HUDEP-2 (cell line): ENCODE measurements around the gene CD55.
"Not testable (repeated sequence)": the region's sequence is repeated elsewhere in the genome, so short reads cannot be mapped to it uniquely, and the experiment has no call there.

Experiments used
- DNase-seq, 76 experiments: peaks; one replicate each; lab custom pipeline; 2025; ENCODE audit not compliant: unreplicated experiment in 76 of 76; lab: John Stamatoyannopoulos, UW

The CD55 gene

GRCh38 chr1:207304710-207305488, 16.6 kb upstream of the CD55 start:
- DNase-seq, result no peak

GRCh38 chr1:207305489-207305873, 16.0 kb upstream of the CD55 start:
- no peak for DNase-seq

- DNase-seq, result no peak
Measured at GRCh38 chr1:207306023-207306422, 15.5 kb upstream of the CD55 start.

DNA sequence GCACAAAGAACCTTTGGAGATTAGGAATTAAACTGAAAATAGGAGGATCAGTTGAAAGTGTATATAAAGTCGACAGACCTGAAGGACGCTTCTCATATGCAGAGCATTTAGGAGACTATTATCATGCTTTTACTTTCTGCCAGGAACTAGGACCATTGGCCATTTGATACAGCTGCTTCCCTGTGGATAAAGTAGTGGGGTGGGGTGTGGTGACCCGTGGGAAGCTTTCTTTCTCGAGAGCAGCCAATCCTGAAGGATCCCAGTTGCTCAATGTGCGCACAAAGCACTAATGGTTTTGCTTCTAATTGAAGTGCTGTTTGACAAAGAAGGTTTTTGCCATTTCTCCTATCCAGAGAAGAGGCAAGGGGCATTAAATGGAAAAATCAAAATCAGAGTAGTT, 14.9 kb upstream of the CD55 start:
- DNase-seq, result no peak

GRCh38 chr1:207308451-207309190, 12.9 kb upstream of the CD55 start:
- no peak for DNase-seq

GRCh38 chr1:207309745-207310273, 11.7 kb upstream of the CD55 start:
- DNase-seq, result peak in 43 of 76 experiments; percentile 1 to 79 (median 29)

GRCh38 chr1:207311888-207312603, 9.4 kb upstream of the CD55 start:
- no peak for DNase-seq

DNA sequence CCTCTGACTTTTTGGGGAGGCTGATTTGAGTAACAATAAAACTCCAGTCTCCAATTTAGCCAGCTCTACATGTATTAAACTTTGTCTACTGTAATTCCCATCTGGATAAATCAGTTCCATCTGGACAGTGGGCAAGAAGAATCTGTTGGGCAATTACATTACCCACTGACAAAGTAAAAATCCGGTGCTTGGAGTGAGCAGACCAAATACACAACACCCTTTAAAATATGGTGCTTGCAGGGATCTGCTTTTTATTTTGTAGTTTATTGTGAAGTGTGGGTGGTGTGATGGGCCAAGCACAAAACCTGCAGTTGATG, 8.9 kb upstream of the CD55 start:
- DNase-seq, result no peak

DNA sequence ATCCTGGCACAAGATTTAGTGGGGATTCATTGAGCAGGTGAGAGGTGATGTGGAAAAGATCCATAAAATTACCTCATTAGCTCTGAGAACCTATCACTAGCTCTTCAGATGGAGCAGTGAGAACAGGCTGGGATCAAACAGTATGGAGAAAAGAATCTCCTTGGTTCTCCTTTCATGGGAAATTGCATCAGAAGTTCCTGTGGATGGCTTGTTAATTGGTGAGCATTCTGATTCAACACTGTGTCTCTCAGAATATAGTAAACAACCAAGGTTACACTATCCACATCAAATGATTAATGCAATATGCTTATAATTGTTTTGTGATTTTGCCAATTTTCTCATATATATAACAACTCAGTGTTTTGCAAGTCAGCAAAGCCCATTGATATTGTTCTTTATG, 8.3 kb upstream of the CD55 start:
- DNase-seq, result no peak

DNA sequence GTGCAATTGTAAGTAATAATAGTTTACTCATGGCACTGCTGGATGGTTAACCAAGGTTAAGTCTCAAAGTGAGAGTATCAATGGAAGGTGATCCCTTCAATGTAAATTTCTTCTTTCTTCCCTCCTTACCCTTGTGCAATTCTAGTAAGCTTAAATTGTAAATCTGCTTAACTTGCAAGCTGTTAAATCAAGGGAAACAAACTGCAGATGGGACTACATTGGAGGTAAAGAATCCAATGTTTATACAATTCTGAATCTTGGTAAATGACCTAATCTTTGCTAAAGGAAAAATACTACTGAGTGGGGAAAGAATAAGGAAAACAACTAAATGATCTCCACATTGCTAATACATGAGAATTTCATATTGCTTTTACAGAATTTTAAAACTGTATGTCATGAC, 6.7 kb upstream of the CD55 start:
- no peak for DNase-seq

DNA sequence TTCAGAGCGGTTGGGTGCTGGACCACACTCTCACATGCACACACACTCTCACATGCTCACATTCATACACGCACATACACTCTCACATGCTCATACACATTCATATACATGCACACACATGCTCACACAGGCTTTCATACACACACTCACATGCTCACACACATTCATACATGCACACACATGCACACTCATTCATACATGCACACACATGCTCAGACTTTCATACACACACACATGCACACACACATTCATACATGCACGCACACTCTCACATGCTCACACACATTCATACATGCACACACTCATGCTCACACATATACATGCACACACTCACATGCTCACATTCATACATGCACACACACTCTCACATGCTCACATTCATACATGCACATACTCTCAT, 6.0 kb upstream of the CD55 start:
- DNase-seq, result no peak

DNA sequence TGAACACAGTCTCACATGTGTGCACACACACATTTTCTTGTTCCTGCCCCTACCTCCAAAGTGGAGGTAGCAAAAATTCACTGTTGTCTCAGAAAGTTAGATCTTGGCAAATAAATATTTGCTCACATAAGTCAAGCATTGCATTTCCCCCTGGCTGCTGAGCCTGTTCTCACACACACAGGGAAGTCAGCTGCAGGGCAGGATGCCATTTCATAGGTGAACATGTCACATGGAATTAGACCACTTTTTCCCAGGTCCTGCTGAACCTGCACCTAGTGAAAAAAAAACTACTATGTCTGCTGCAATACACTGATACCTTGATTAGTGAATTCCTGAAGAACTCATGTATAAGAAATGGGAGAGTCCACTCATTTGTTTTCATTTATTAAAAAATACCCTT, 5.3 kb upstream of the CD55 start:
- DNase-seq, result no peak

GRCh38 chr1:207316622-207317391, 4.7 kb upstream of the CD55 start:
- peak in 6 of 76 experiments; percentile 3 to 33 (median 10) for DNase-seq

DNA sequence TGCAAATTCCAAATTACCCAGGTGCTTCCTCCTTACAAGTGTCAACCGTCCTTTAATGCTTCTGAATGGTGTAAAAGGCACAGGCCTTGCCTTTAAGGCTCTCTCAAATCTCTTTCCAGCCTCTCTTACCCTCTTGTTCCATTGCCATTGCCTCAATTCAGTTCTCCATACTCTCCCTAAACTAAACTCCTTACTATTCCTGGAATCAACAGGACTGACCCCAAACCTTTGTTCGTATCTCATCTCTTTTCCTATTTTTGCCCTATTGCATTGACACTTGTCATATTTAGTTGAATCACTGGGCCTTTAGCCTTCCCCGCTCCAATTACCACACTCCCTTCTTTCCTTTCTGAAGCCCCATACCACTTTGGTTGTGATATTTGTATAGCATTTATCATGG, 3.9 kb upstream of the CD55 start:
- DNase-seq, result no peak

DNA sequence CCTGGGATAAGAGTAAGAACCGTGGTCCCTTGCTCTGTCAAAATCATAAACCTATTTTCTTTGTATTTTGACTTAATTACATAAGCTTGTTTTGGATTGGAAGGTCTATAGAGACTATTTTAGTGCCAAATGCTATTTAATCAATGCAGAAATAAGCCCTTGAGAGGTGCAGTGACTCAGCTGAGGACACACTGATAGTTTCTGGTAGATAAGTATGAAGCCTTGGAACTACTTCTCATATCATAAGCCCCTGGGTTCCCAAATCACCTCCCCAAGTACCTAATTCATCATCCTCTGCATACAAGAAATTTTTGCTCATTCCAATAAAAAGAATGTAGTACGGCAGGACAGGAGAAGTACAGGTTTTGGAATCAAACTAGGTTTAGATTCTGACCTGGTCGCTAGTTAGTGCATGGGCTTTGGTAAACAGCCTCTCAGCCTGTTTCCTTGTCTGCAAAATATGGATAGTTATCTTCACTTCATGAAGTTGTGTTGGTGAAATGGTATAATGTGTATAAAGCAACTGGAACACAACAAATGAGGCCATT, 3.3 kb upstream of the CD55 start:
- DNase-seq, result peak in 8 of 76 experiments; percentile 8 to 40 (median 17)

DNA sequence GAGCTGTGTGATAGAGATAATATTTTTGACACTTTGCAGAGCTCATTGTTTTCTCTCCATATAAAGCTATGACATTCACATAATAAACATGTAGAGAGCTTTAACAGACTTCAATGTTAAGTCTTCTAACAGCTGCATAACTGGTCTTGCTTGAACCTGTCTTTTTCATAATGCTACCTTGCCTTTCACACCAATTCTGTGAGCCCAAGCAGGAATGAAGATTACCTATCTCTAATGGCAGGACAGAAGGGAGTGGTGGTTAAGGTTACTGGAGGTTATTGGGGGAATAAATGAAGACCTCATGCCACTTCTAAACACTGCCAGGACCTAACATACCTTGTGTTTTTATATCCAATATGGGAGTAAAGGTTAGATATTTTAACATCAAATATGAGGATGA, 2.3 kb upstream of the CD55 start:
- DNase-seq, result peak in 1 of 76 experiments; percentile 2

DNA sequence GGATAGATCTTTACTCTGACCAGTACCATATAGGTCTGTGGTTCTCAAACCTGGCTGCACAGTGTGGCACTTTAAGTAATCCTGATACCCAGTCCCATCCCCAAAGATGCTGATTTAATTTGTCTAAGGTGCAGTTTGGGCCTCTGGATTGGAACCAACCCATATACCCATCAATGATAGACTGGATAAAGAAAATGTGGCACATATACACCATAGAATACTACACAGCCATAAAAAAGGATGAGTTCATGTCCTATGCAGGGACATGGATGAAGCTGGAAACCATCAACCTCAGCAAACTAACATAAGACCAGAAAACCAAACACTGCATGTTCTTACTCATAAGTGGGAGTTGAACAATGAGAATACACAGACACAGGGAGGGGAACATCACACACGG, 1.4 kb upstream of the CD55 start:
- not testable (repeated sequence) for DNase-seq

- peak in 9 of 76 experiments; percentile 9 to 87 (median 26) for DNase-seq
Measured at GRCh38 chr1:207321790-207322645, 540 bp downstream of the CD55 start.

DNA sequence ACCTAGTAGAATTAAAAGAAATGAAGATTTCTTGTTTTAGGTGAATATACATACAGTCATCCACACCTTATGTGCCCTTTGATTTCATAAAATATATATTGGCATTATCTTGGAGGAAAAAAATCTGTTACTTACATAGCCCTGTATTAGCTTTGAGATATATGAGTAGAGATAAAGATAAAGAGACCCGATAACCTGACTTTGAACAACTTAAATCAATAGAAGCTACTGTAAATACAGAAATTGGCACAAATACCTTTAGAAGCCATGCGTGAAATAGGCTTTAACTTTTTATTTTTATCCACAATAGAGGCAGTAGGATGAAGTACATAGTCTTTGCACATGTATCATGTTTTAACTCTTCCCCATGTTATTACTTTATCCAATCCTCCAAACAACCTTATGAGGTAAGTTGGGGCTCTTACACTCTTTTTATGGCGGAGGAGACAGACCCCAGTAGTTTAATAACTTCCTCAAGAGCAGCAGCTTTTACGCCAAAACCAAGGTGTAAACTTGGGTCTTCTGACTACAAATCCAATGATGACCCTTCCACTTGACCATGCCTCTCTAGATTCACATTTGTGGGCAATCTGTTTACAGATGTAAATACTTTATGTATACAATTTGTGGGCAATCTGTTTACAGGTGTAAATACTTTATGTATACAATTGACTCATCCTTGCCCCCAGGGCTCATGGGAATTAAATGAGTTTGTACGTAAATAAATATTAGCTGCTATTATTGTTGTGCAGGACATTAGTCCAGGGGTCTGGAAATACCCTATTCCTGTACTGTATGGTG, 2.1 kb downstream of the CD55 start:
- no peak for DNase-seq
